ENCODE measurements around the gene STX18. TPM values are rescaled to one million over a fixed set of nuclear protein-coding genes. Genes with fewer than 3 reads are reported as not detected.
A peak's percentile ranks its signal among the peaks of the same experiment; 100 is the strongest.

The STX18 gene
- total RNA-seq, 1 donor from 2014 or later: 36.7 TPM

- DNase-seq (ENCODE audit: low read depth, low spot score): no peak
- H3K27me3 Mint-ChIP-seq (ENCODE audit: low read depth): no peaks in the 10 kb centered on the region
- H3K27ac Mint-ChIP-seq (ENCODE audit: unreplicated experiment): no peak overlapping the region
- no peaks in the 10 kb centered on the region for H3K9me3 Mint-ChIP-seq
- H3K4me1 Mint-ChIP-seq: peaks cover 30% of the 10 kb centered on the region
- no peak for TF ChIP-seq CTCF (conservative IDR thresholded peaks at IDR 0.05)
- no peak overlapping the region for H3K4me3 Mint-ChIP-seq
- H3K36me3 Mint-ChIP-seq (ENCODE audit: low read depth): no peaks in the 10 kb centered on the region
These were observed 49.5 kb downstream of the STX18 start for GRCh38 chr4:4492161-4492847.

- Mint-ChIP-seq H3K36me3 (ENCODE audit: low read depth) (no peaks in the 10 kb centered on the region), H3K4me3 (no peak overlapping the region), H3K9me3 (no peaks in the 10 kb centered on the region), H3K4me1 (peaks cover 26% of the 10 kb centered on the region), H3K27me3 (ENCODE audit: low read depth) (no peaks in the 10 kb centered on the region), H3K27ac (ENCODE audit: unreplicated experiment) (no peak overlapping the region)
- DNase-seq (ENCODE audit: low read depth, low spot score): no peak
- TF ChIP-seq CTCF (conservative IDR thresholded peaks at IDR 0.05): no peak
These were observed 50.4 kb downstream of the STX18 start for GRCh38 chr4:4491396-4491893.

- TF ChIP-seq CTCF (conservative IDR thresholded peaks at IDR 0.05): no peak
- DNase-seq (ENCODE audit: low read depth, low spot score): no peak
- no peaks in the 10 kb centered on the region for H3K27me3 Mint-ChIP-seq (ENCODE audit: low read depth)
- no peaks in the 10 kb centered on the region for H3K9me3 Mint-ChIP-seq
- H3K4me1 Mint-ChIP-seq: peaks cover 20% of the 10 kb centered on the region
- H3K27ac Mint-ChIP-seq (ENCODE audit: unreplicated experiment): no peak overlapping the region
- H3K36me3 Mint-ChIP-seq (ENCODE audit: low read depth): no peaks in the 10 kb centered on the region
- H3K4me3 Mint-ChIP-seq: no peak overlapping the region
These were observed 51.0 kb downstream of the STX18 start for GRCh38 chr4:4490816-4491215.

- peaks cover 13% of the 10 kb centered on the region for H3K4me1 Mint-ChIP-seq
- no peak overlapping the region for H3K27ac Mint-ChIP-seq (ENCODE audit: unreplicated experiment)
- no peak for DNase-seq (ENCODE audit: low read depth, low spot score)
- H3K27me3 Mint-ChIP-seq (ENCODE audit: low read depth): no peaks in the 10 kb centered on the region
- no peak for TF ChIP-seq CTCF (conservative IDR thresholded peaks at IDR 0.05)
- H3K4me3 Mint-ChIP-seq: no peak overlapping the region
- H3K9me3 Mint-ChIP-seq: no peaks in the 10 kb centered on the region
- H3K36me3 Mint-ChIP-seq (ENCODE audit: low read depth): no peaks in the 10 kb centered on the region
These were observed 51.8 kb downstream of the STX18 start for GRCh38 chr4:4490041-4490440.

- peak; percentile 98 for TF ChIP-seq CTCF (conservative IDR thresholded peaks at IDR 0.05)
- H3K9me3 Mint-ChIP-seq: no peaks in the 10 kb centered on the region
- H3K27me3 Mint-ChIP-seq (ENCODE audit: low read depth): no peaks in the 10 kb centered on the region
- peaks cover 13% of the 10 kb centered on the region for H3K4me1 Mint-ChIP-seq
- H3K27ac Mint-ChIP-seq (ENCODE audit: unreplicated experiment): no peak overlapping the region
- DNase-seq (ENCODE audit: low read depth, low spot score): peak; percentile 69
- H3K36me3 Mint-ChIP-seq (ENCODE audit: low read depth): no peaks in the 10 kb centered on the region
- no peak overlapping the region for H3K4me3 Mint-ChIP-seq
These were observed 53.1 kb downstream of the STX18 start for GRCh38 chr4:4488405-4489404.

All from neural crest cell (in vitro differentiated cells).